GM12878 (cell line): ENCODE results near the gene PCSK5. TPM values are rescaled to one million over a fixed set of nuclear protein-coding genes. Genes with fewer than 3 reads are reported as not detected.

Experiments
- FOS ChIP-seq: IDR thresholded peaks from 3 replicates; pipeline ENCODE4 v1.6.1; 2011; ENCODE audit warnings: borderline replicate concordance; ENCODE audit not compliant: insufficient read length; ENCODE audit errors: extremely low read depth
- FOXM1 ChIP-seq: IDR thresholded peaks from 2 replicates; pipeline ENCODE4 v1.6.1; 2012; ENCODE audit warnings: low read depth, mild to moderate bottlenecking, inconsistent platforms, low read length, moderate library complexity
- HCFC1 ChIP-seq: fragments of 150-350 bp; IDR thresholded peaks from 2 replicates; pipeline ENCODE4 v1.6.1; 2014; ENCODE audit warnings: low read length
- MTA3 ChIP-seq: IDR thresholded peaks from 2 replicates; pipeline ENCODE4 v1.6.1; 2012; ENCODE audit warnings: low read length, inconsistent platforms, borderline replicate concordance
- MYC ChIP-seq: IDR thresholded peaks from 2 replicates; pipeline ENCODE4 v1.6.1; 2011; ENCODE audit warnings: mild to moderate bottlenecking, low read length, moderate library complexity, inconsistent platforms; ENCODE audit not compliant: insufficient read depth, insufficient replicate concordance, insufficient read length, severe bottlenecking
- NFXL1 ChIP-seq: fragments of 450-650 bp; IDR thresholded peaks from 2 replicates; pipeline ENCODE4 v1.6.1; 2017; ENCODE audit warnings: antibody characterized with exemption, mild to moderate bottlenecking, borderline replicate concordance
- NR2C1 ChIP-seq: fragments of 450-650 bp; IDR thresholded peaks from 2 replicates; pipeline ENCODE4 v1.6.1; 2017; ENCODE audit warnings: antibody characterized with exemption, mild to moderate bottlenecking, moderate library complexity
- RELA ChIP-seq: fragments of 450-650 bp; IDR thresholded peaks from 2 replicates; pipeline ENCODE4 v1.8.0; 2014; ENCODE audit warnings: borderline replicate concordance; ENCODE audit not compliant: partially characterized antibody
- SIX5 ChIP-seq: IDR thresholded peaks from 2 replicates; pipeline ENCODE4 v1.6.1; 2011; ENCODE audit warnings: mild to moderate bottlenecking, low read depth, low read length, moderate library complexity; ENCODE audit not compliant: severe bottlenecking
- ZNF24 ChIP-seq: fragments of 450-650 bp; IDR thresholded peaks from 2 replicates; pipeline ENCODE4 v1.6.1; 2017; ENCODE audit warnings: antibody characterized with exemption, mild to moderate bottlenecking
- ZNF622 ChIP-seq: fragments of 450-650 bp; IDR thresholded peaks from 2 replicates; pipeline ENCODE4 v1.6.1; 2017; ENCODE audit warnings: mild to moderate bottlenecking, inconsistent platforms
- polyA plus RNA-seq, 11 experiments: library from polyadenylated mRNA; depleted of rRNA in 4 of 11; unstranded in 6 of 11; stranded (reverse) in 5 of 11; fragments of >200 nt; fragmentation: Nextera tagmentation in 4 of 11; fragmentation: Illumina TruSeq in 1 of 11; extraction: Ambion mirVana in 4 of 11; extraction: Trizol in 1 of 11; gene quantifications; 1 replicate in 1 of 11; 2 replicates in 10 of 11; pipeline versions ENCODE4 v1.2.1 to v1.2.3, GENCODE V29; 2011 to 2016; ENCODE audit warnings: inconsistent platforms in 2 of 11, missing spikeins in 2 of 11, low read depth in 1 of 11
- total RNA-seq, 4 experiments: library from RNA; depleted of rRNA in 3 of 4; stranded (reverse); fragments of >200 nt in 3 of 4; fragmentation: Illumina TruSeq in 1 of 4; extraction: Trizol in 1 of 4; gene quantifications; 2 replicates each; pipeline versions ENCODE4 v1.2.1 to v1.2.3, GENCODE V29; 2013 to 2021
- TF ChIP-seq, protein P1 (sequence below): fragments of 450-650 bp; conservative IDR thresholded peaks from 2 replicates; pipeline ENCODE4 v1.6.1; 2017; ENCODE audit warnings: mild to moderate bottlenecking, moderate library complexity
- TF ChIP-seq, protein P2 (sequence below): IDR thresholded peaks from 2 replicates; pipeline ENCODE4 v1.6.1; 2011; ENCODE audit warnings: borderline replicate concordance, low read depth, mild to moderate bottlenecking, moderate library complexity, low read length; ENCODE audit not compliant: insufficient read depth, poor library complexity, severe bottlenecking
- TF ChIP-seq, protein P3 (sequence below): fragments of 450-650 bp; IDR thresholded peaks from 2 replicates; pipeline ENCODE4 v1.6.1; 2014; ENCODE audit warnings: mild to moderate bottlenecking

Gene PCSK5
- total and polyA plus RNA-seq, 10 of the 15 experiments (the other 5 are each of a cell fraction or from before 2014, with no cell fraction given), result 0.01 to 0.13 (median 0.04) TPM; not detected in 3

DNA sequence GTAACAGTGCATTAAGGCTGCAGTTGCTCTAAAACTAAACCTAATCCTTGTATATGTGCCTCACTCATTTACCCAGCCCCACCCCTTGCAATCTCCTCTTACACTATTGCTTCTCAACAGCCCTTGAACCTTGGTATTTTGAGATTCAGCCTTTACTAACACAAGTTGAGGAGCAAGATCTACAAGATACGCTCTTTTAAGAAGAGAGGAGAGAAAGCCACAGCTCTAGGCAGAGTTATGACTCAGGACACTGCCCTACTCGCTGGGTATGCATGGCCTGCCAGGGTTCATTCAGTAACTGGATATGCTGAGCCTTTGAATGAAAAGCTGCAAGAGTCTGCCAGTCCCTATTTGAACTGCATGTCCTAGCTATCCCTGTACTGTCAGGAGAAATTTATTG lies 219.5 kb downstream of the PCSK5 start (continued):
- TF ChIP-seq, protein P1, sequence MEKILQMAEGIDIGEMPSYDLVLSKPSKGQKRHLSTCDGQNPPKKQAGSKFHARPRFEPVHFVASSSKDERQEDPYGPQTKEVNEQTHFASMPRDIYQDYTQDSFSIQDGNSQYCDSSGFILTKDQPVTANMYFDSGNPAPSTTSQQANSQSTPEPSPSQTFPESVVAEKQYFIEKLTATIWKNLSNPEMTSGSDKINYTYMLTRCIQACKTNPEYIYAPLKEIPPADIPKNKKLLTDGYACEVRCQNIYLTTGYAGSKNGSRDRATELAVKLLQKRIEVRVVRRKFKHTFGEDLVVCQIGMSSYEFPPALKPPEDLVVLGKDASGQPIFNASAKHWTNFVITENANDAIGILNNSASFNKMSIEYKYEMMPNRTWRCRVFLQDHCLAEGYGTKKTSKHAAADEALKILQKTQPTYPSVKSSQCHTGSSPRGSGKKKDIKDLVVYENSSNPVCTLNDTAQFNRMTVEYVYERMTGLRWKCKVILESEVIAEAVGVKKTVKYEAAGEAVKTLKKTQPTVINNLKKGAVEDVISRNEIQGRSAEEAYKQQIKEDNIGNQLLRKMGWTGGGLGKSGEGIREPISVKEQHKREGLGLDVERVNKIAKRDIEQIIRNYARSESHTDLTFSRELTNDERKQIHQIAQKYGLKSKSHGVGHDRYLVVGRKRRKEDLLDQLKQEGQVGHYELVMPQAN, result no peak
- TF ChIP-seq FOS (no peak), ZNF622 (no peak), NFXL1 (no peak), MTA3 (no peak), NR2C1 (no peak), SIX5 (no peak), FOXM1 (no peak), MYC (no peak), ZNF24 (no peak), RELA (no peak), HCFC1 (no peak)
- TF ChIP-seq, protein P2, sequence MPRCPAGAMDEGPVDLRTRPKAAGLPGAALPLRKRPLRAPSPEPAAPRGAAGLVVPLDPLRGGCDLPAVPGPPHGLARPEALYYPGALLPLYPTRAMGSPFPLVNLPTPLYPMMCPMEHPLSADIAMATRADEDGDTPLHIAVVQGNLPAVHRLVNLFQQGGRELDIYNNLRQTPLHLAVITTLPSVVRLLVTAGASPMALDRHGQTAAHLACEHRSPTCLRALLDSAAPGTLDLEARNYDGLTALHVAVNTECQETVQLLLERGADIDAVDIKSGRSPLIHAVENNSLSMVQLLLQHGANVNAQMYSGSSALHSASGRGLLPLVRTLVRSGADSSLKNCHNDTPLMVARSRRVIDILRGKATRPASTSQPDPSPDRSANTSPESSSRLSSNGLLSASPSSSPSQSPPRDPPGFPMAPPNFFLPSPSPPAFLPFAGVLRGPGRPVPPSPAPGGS, result no peak
- TF ChIP-seq, protein P3, sequence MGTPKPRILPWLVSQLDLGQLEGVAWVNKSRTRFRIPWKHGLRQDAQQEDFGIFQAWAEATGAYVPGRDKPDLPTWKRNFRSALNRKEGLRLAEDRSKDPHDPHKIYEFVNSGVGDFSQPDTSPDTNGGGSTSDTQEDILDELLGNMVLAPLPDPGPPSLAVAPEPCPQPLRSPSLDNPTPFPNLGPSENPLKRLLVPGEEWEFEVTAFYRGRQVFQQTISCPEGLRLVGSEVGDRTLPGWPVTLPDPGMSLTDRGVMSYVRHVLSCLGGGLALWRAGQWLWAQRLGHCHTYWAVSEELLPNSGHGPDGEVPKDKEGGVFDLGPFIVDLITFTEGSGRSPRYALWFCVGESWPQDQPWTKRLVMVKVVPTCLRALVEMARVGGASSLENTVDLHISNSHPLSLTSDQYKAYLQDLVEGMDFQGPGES, result no peak
